Prostate gland (tissue), 2 donors: ENCODE results near the gene DENND5A. TPM values are rescaled to one million over a fixed set of nuclear protein-coding genes. Genes with fewer than 3 reads are reported as not detected.

Source experiments
- DNase-seq: peaks from one replicate; pipeline ENCODE4 v3.0.0-alpha.2; 2019; ENCODE audit warnings: low spot score
- H3K27ac ChIP-seq, 2 donors: fragments of 200-600 bp; sonication (generic); 2 replicates each; pipeline ENCODE4 v1.5.1; 2017 to 2019
- H3K27me3 ChIP-seq: fragments of 200-600 bp; sonication (generic); replicated peaks from 2 replicates; pipeline ENCODE4 v1.5.1; 2019; ENCODE audit not compliant: insufficient read depth
- H3K36me3 ChIP-seq, 2 donors: fragments of 200-600 bp; sonication (generic); 1 replicate in 1 of 2; 2 replicates in 1 of 2; pipeline versions ENCODE4 v1.5.1 to v1.8.1; 2017 to 2019
- H3K4me1 ChIP-seq: fragments of 200-600 bp; sonication (generic); replicated peaks from 2 replicates; pipeline ENCODE4 v1.5.1; 2019
- H3K4me3 ChIP-seq, 2 donors: fragments of 200-600 bp; sonication (generic); 2 replicates each; pipeline ENCODE4 v1.5.1; 2017 to 2019
- H3K9me3 ChIP-seq: fragments of 200-600 bp; sonication (generic); 2 replicates; pipeline ENCODE4 v1.5.1; 2017
- POLR2A ChIP-seq: fragments of 450-650 bp; IDR thresholded peaks from one replicate; pipeline ENCODE4 v1.6.1; 2016; ENCODE audit warnings: antibody characterized with exemption, mild to moderate bottlenecking
- POLR2AphosphoS5 ChIP-seq: sonication (generic); formaldehyde crosslinking; IDR thresholded peaks from one replicate; pipeline ENCODE4 v1.6.1; 2017; ENCODE audit warnings: antibody characterized with exemption
- WGBS: methylation state at CpG from one replicate; pipeline ENCODE4 v1.1.5; 2018; 5-methylcytosine and 5-hydroxymethylcytosine counted together
- intact Hi-C: fragments of 100-400 bp; cut with DNase I; formaldehyde crosslinking; loops from one replicate; pipeline ENCODE4 v1.14.2; 2022
- total RNA-seq, 2 donors: library from RNA; depleted of rRNA; stranded (reverse); fragments of >200 nt; gene quantifications; one replicate each; pipeline ENCODE4 v1.1.0, GENCODE V29; 2016
- TF ChIP-seq, protein P1 (sequence below), 4 experiments: fragments of 200-600 bp in 2 of 4; fragments of 450-650 bp in 2 of 4; sonication (generic) in 2 of 4; IDR thresholded peaks; 1 replicate in 3 of 4; 2 replicates in 1 of 4; pipeline ENCODE4 v1.5.1; 2016 to 2019; ENCODE audit warnings: antibody characterized with exemption in 4 of 4, mild to moderate bottlenecking in 2 of 4, moderate library complexity in 2 of 4

Gene DENND5A
- total RNA-seq, 2 donors from 2014 or later, result 25.4 to 84.6 TPM

DNA sequence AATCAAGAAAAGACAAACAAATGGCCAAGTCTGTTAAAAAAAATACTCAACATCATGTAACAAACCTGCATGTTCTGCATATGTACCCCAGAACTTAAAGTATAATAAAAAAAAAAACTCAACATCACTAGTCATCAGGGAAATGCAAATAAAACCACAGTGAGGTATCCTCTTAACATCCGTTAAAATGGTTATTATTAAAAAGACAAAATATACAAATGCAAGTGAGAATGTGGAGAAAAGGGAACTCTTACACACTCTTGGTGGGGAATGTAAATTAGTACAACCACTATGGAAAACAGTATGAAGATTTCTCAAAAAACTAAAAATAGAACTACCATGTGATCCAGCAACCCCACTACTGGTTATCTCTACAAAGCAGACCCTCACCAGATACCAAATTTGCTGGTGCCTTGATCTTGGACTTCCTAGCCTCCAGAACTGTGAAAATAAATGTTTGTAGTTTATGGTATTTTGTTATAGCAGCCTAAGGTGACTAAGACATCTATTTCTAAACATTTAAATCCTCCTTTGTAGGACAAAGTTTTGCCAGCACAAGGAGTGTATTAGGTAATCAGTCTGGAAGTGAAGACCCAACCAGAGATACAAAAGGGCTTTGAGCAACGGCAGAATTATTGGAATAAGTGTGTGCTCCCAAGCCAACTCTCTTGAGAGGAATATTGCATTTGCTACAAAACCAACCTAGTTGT, 141.4 kb downstream of the DENND5A start:
- H3K27ac ChIP-seq, result no peak overlapping the region
- WGBS, result 92% methylated on average over 2 of the region's 2 CpGs
- H3K4me1 ChIP-seq, result no peaks in the 10 kb centered on the region
- no peak overlapping the region for H3K4me3 ChIP-seq
- TF ChIP-seq POLR2AphosphoS5 (no peak), POLR2A (no peak)
- TF ChIP-seq, protein P1, sequence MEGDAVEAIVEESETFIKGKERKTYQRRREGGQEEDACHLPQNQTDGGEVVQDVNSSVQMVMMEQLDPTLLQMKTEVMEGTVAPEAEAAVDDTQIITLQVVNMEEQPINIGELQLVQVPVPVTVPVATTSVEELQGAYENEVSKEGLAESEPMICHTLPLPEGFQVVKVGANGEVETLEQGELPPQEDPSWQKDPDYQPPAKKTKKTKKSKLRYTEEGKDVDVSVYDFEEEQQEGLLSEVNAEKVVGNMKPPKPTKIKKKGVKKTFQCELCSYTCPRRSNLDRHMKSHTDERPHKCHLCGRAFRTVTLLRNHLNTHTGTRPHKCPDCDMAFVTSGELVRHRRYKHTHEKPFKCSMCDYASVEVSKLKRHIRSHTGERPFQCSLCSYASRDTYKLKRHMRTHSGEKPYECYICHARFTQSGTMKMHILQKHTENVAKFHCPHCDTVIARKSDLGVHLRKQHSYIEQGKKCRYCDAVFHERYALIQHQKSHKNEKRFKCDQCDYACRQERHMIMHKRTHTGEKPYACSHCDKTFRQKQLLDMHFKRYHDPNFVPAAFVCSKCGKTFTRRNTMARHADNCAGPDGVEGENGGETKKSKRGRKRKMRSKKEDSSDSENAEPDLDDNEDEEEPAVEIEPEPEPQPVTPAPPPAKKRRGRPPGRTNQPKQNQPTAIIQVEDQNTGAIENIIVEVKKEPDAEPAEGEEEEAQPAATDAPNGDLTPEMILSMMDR (IDR thresholded peaks at IDR 0.05), result no peak
- intact Hi-C loops, result no loop called here
- H3K36me3 ChIP-seq, result no peaks in the 10 kb centered on the region
- H3K27me3 ChIP-seq, result no peaks in the 10 kb centered on the region
- no peak for DNase-seq
- H3K9me3 ChIP-seq, result no peaks in the 10 kb centered on the region

DNA sequence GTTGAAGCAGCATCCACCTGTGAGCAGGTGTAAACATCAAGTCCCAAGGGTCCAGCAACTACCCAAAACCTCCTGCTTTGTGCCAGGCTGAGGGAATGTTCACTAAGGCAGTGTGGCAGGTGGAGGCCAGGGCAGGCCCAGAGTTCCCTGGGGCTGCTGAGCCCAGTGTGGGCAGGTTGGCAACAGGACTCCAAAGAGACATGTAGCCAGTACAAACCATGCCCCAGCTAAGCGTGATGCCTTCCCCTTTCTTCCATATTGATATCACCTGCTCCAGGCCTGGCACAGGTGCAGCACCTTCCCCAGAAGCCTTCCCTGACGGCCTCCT, 143.7 kb downstream of the DENND5A start:
- no peak for DNase-seq
- TF ChIP-seq, protein P1 (IDR thresholded peaks at IDR 0.05), result no peak
- TF ChIP-seq POLR2AphosphoS5, result no peak
- TF ChIP-seq POLR2A, result no peak
- Histone ChIP-seq H3K4me1 (no peaks in the 10 kb centered on the region), H3K27me3 (no peaks in the 10 kb centered on the region), H3K9me3 (no peaks in the 10 kb centered on the region), H3K27ac (no peak overlapping the region), H3K36me3 (no peaks in the 10 kb centered on the region), H3K4me3 (no peak overlapping the region)
- intact Hi-C loops, result no loop called here
- 95% methylated on average over 2 of the region's 2 CpGs for WGBS

DNA sequence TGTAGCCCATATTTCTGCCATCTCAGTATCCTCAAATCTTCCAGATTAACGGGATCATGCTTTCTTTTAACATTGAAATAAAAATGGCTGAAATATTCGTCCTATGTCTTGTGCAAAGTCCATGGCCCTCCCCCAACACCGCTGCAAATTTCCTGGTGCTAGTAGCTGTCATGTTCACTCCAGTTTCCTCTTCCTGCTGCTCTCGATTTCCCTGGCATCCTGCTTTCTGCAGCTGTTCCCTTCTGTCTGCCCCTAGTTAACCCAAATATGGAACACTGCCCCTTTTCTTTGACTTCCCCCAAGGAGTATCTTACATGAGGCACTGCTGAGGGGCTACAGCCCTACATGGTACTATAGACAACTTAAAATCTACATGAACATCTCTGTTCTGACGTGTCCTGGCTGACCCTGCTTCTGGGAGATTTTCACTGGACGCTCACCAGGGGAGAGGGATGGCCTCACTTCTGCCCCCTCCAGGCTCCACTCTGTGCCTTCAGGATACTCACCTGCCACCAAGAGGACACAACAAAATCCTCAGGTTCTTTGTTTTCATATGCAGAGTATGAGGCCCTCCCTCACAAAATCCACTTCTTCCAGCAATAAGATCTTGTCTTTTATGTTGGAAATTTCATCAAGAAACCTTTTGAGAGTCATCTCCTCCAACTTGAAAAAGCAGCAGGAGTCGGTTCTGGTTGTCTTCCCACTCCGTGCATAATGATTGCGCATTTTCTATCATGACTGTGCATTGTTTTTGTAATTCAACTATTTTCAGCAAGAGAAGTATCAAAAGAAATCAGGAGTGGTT, 144.3 kb downstream of the DENND5A start:
- Histone ChIP-seq H3K4me1 (no peaks in the 10 kb centered on the region), H3K36me3 (no peaks in the 10 kb centered on the region), H3K27ac (no peak overlapping the region), H3K4me3 (no peak overlapping the region), H3K9me3 (no peaks in the 10 kb centered on the region), H3K27me3 (no peaks in the 10 kb centered on the region)
- intact Hi-C loops, result no loop called here
- no peak for DNase-seq
- 68% methylated on average over 9 of the region's 9 CpGs for WGBS
- TF ChIP-seq POLR2AphosphoS5 (no peak), POLR2A (no peak)
- TF ChIP-seq, protein P1 (IDR thresholded peaks at IDR 0.05), result no peak

DNA sequence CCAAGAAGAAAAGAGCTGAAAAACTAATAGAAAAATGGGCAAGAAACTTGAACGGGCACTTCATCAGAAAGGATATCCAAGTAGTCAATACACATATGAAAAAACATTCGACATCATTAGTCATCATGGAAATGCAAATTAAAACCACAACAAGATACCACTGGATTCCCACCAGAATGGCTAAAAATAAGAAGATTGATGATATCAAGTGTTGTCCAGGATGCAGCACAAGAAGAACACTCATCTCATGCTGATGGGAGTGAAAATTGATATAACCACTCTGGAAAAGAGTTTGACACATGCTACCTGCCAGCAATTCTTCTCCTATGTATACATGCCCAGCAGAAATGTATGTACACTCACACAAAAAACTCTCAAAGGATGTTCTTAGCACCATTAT, 146.9 kb downstream of the DENND5A start:
- H3K4me1 ChIP-seq, result no peaks in the 10 kb centered on the region
- intact Hi-C loops, result no loop called here
- 96% methylated on average over 2 of the region's 2 CpGs for WGBS
- no peaks in the 10 kb centered on the region for H3K9me3 ChIP-seq
- no peak overlapping the region for H3K27ac ChIP-seq
- H3K27me3 ChIP-seq, result no peaks in the 10 kb centered on the region
- DNase-seq, result no peak
- no peaks in the 10 kb centered on the region for H3K36me3 ChIP-seq
- TF ChIP-seq POLR2AphosphoS5, result no peak
- TF ChIP-seq POLR2A, result no peak
- TF ChIP-seq, protein P1 (IDR thresholded peaks at IDR 0.05), result no peak
- H3K4me3 ChIP-seq, result no peak overlapping the region
